BE2C (cell line): ENCODE measurements around the gene EPM2A.

Experiments used
- DNase-seq: peaks from one replicate; pipeline ENCODE4 v3.0.0-alpha.2; 2020
- H3K27me3 ChIP-seq: fragments of 250-450 bp; sonication (Bioruptor Pico); 2 replicates; pipeline ENCODE4 v1.5.1; 2020; ENCODE audit warnings: mild to moderate bottlenecking
- H3K36me3 ChIP-seq: fragments of 250-450 bp; sonication (Bioruptor Pico); 2 replicates; pipeline ENCODE4 v1.5.1; 2020; ENCODE audit warnings: mild to moderate bottlenecking
- H3K4me1 ChIP-seq: fragments of 250-450 bp; sonication (Bioruptor Pico); 2 replicates; pipeline ENCODE4 v1.5.1; 2020
- H3K4me3 ChIP-seq: 2 replicates; pipeline ENCODE4 v1.5.1; 2011; ENCODE audit warnings: low read depth, low read length
- H3K9me3 ChIP-seq: fragments of 250-450 bp; sonication (Bioruptor Pico); 2 replicates; pipeline ENCODE4 v1.5.1; 2020
- TF ChIP-seq, protein P1 (sequence below): IDR thresholded peaks from 2 replicates; pipeline ENCODE4 v1.5.1; 2012; ENCODE audit warnings: mild to moderate bottlenecking, low read depth, low read length

EPM2A gene

DNA sequence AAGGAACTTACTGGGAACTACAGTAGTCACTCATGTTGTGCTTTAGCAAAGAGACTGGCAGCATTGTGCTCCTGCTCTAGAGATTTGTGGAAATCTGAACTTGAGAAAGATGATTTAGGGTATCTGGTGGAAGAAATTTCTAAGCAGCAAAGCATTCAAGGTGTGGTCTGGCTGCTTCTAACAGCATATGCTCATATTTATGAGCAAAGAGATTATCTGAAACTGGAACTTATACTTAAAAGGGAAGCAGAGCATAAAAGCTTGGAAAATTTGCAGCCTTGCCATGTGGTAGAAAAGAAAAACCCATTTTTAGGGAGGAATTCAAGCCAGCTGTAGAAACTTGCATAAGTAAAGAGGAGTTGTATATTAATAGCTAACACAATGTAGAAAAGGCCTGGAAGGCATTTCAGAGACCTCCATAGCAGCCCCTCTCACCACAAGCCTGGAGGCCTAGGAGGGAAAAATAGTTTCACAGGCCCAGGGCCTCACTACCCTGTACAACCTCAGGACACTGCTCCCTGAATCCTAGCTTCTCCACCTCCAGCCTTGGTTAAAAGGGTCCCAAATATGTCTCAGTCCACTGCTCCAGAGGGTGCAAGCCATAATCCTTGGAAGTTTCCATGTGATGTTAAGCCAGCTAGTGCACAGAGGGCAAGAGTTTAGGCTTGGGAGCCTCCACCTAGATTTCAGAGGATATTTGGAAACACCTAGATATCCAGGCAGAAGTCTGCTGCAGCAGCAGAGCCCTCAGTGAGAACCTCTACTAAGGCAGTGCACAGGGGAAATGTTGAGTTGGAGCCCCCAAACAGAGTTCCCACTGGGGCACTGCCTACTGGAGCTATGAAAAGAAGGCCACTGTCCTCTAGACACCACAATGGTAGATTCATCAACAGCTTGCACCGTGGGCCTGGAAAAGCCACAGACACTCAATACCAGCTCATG lies 6.6 kb downstream of the EPM2A start:
- TF ChIP-seq, protein P1, sequence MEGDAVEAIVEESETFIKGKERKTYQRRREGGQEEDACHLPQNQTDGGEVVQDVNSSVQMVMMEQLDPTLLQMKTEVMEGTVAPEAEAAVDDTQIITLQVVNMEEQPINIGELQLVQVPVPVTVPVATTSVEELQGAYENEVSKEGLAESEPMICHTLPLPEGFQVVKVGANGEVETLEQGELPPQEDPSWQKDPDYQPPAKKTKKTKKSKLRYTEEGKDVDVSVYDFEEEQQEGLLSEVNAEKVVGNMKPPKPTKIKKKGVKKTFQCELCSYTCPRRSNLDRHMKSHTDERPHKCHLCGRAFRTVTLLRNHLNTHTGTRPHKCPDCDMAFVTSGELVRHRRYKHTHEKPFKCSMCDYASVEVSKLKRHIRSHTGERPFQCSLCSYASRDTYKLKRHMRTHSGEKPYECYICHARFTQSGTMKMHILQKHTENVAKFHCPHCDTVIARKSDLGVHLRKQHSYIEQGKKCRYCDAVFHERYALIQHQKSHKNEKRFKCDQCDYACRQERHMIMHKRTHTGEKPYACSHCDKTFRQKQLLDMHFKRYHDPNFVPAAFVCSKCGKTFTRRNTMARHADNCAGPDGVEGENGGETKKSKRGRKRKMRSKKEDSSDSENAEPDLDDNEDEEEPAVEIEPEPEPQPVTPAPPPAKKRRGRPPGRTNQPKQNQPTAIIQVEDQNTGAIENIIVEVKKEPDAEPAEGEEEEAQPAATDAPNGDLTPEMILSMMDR = no peak
- H3K9me3 ChIP-seq = no peaks in the 10 kb centered on the region; the same call in 1 of the 2 replicates
- no peak for DNase-seq
- H3K27me3 ChIP-seq = no peaks in the 10 kb centered on the region
- no peaks in the 10 kb centered on the region; the same call in none of the 2 replicates for H3K4me1 ChIP-seq
- no peak overlapping the region for H3K4me3 ChIP-seq
- H3K36me3 ChIP-seq = no peaks in the 10 kb centered on the region

DNA sequence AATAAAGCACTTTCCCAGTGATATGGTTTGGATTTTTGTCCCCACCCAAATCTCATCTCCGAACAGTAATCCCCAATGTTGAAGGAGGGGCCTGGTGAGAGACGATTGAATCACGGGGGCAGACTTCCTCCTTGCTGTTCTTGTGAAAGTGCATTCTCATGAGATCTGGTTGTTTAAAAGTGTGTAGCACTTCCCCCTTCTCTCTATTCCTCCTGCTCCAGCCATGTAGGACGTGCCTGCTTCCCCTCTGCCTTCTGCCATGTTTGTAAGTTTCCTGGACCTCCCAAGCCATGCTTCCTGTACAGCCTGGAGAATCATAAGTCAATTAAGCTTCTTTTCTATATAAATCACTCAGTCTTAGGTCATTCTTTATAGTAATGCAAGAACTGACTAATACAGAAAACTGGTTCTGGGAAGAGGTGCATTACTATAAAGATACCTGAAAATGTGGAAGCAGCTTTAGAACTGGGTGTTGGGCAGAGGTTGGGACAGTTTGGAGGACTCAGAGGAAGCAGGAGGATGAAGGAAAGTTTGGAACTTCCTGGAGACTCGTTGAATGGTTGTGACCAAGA lies 7.4 kb downstream of the EPM2A start:
- H3K9me3 ChIP-seq = no peaks in the 10 kb centered on the region; the same call in 1 of the 2 replicates
- no peaks in the 10 kb centered on the region for H3K27me3 ChIP-seq
- H3K4me1 ChIP-seq = no peaks in the 10 kb centered on the region; the same call in 1 of the 2 replicates
- DNase-seq = no peak
- no peak overlapping the region for H3K4me3 ChIP-seq
- H3K36me3 ChIP-seq = no peaks in the 10 kb centered on the region
- TF ChIP-seq, protein P1 = no peak

DNA sequence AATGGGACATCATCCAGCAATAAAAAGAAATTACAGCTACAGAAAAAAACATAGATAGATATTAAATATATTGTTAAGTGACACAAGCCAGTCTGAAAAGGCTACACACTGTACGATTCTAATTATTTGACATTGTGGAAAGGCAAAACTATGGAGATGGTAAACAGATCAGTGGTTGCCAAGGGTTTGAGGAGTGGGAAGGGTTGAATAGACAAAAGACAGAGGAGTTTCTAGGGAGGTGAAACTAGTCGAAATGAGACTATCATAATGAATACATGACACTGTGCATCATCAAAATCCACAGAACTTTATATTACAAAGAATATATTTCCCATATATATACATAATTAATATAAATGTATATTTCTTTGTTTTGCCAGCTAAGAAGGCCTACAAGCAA lies 9.8 kb downstream of the EPM2A start:
- no peaks in the 10 kb centered on the region for H3K36me3 ChIP-seq
- TF ChIP-seq, protein P1 = no peak
- DNase-seq = no peak
- H3K27me3 ChIP-seq = no peaks in the 10 kb centered on the region
- H3K4me1 ChIP-seq = no peaks in the 10 kb centered on the region
- H3K9me3 ChIP-seq = no peaks in the 10 kb centered on the region; the same call in 1 of the 2 replicates
- no peak overlapping the region for H3K4me3 ChIP-seq

DNA sequence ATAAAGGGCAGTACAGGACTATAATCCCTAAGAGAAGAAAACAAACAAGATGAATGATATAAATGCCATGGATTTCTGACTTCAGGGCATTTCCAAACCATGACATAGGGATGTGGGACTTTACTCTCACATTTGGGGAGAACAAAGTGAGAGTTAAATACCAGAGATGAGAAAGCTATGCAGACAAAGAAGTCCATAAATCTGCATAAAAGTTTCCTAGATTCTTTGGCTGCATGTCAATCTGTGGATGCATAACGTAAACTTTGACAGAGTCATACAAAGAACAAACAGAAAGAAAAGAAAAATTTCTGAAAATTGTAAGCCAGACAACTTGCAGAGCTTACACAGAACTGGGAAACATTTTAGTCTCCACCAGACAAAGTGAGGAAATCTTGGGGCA lies 11.7 kb downstream of the EPM2A start:
- H3K27me3 ChIP-seq = no peaks in the 10 kb centered on the region
- no peak for DNase-seq
- TF ChIP-seq, protein P1 = no peak
- H3K4me1 ChIP-seq = no peaks in the 10 kb centered on the region
- no peak overlapping the region for H3K4me3 ChIP-seq
- no peaks in the 10 kb centered on the region for H3K36me3 ChIP-seq
- no peaks in the 10 kb centered on the region for H3K9me3 ChIP-seq

DNA sequence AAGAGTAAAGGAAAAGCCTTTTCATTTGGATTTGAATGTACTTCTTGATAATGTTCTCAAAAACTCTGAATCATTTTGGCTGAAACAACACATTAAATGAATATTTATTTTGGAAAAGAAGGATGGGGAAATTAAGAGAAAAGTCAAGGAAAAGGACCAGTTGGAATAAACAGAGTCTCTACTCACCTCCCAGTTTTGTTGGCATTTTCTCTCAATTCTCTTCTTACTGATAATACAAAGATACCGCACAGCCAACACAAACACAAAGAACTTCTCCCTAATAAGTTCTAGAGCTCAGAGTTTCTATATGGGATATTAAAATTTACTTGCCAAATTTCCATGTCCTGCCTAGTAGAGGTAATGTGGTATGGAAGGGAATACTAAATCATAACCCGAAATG lies 13.1 kb downstream of the EPM2A start:
- no peaks in the 10 kb centered on the region for H3K4me1 ChIP-seq
- H3K9me3 ChIP-seq = no peaks in the 10 kb centered on the region

More for the DNA sequence above, 13.1 kb downstream of the EPM2A start:
- TF ChIP-seq, protein P1 = no peak
- no peak for DNase-seq
- H3K4me3 ChIP-seq = no peak overlapping the region
- no peaks in the 10 kb centered on the region for H3K36me3 ChIP-seq
- no peaks in the 10 kb centered on the region for H3K27me3 ChIP-seq
